K562 (cell line): Measurements from ENCODE around the gene COA7. TPM values are rescaled to one million over a fixed set of nuclear protein-coding genes. Genes with fewer than 3 reads are reported as not detected.

ENCODE experiments used
- CBX1 ChIP-seq: sonication (generic); IDR thresholded peaks from 2 replicates; pipeline ENCODE4 v1.6.1; 2016; ENCODE audit warnings: antibody characterized with exemption, low read depth, mild to moderate bottlenecking
- HCFC1 ChIP-seq: IDR thresholded peaks from 2 replicates; pipeline ENCODE4 v1.6.1; 2012; ENCODE audit warnings: low read depth, low read length, improper control_type of control experiment
- HDGF ChIP-seq: fragments of 450-650 bp; IDR thresholded peaks from 2 replicates; pipeline ENCODE4 v1.6.1; 2016
- PHB2 ChIP-seq: fragments of 450-650 bp; IDR thresholded peaks from 2 replicates; pipeline ENCODE4 v1.6.1; 2017; ENCODE audit warnings: low read depth
- PRPF4 ChIP-seq: fragments of 200-400 bp; formaldehyde crosslinking; IDR thresholded peaks from one replicate; pipeline ENCODE4 v1.6.1; 2017; ENCODE audit warnings: low read length, low read depth, mild to moderate bottlenecking; ENCODE audit not compliant: insufficient read depth, poor library complexity, severe bottlenecking
- TEAD1 ChIP-seq, 2 experiments: fragments of 450-650 bp in 1 of 2; sonication (generic) in 1 of 2; formaldehyde crosslinking; IDR thresholded peaks; 2 replicates each; pipeline versions ENCODE4 v1.4.0 to v1.8.0; 2020 to 2022; ENCODE audit warnings: mild to moderate bottlenecking in 2 of 2, missing genetic modification reagents in 1 of 2
- polyA plus RNA-seq, 8 experiments: library from polyadenylated mRNA; depleted of rRNA in 4 of 8; stranded (reverse) in 5 of 8; unstranded in 3 of 8; fragments of >200 nt; fragmentation: Nextera tagmentation in 2 of 8; fragmentation: Illumina TruSeq in 1 of 8; extraction: Ambion mirVana in 2 of 8; extraction: Trizol in 1 of 8; gene quantifications; 2 replicates each; pipeline versions ENCODE4 v1.2.1 to v1.2.3, GENCODE V29; 2011 to 2014; ENCODE audit warnings: inconsistent platforms in 1 of 8, missing spikeins in 1 of 8
- total RNA-seq, 7 experiments: library from RNA; depleted of rRNA in 6 of 7; stranded (reverse); fragments of >200 nt in 6 of 7; fragmentation: Illumina TruSeq in 2 of 7; extraction: Trizol in 2 of 7; gene quantifications; 2 replicates each; pipeline versions ENCODE4 v1.2.1 to v1.2.3, GENCODE V29; 2011 to 2021; ENCODE audit warnings: low replicate concordance in 1 of 7
- TF ChIP-seq, protein P1 (sequence below): fragments of 200-600 bp; sonication (generic); IDR thresholded peaks from one replicate; pipeline ENCODE4 v1.6.1; 2012; ENCODE audit warnings: mild to moderate bottlenecking, low read depth, low read length, inconsistent platforms
- TF ChIP-seq, protein P2 (sequence below): fragments of 450-650 bp; IDR thresholded peaks from 2 replicates; pipeline ENCODE4 v1.6.1; 2014; ENCODE audit warnings: low read depth, mild to moderate bottlenecking, moderate library complexity, borderline replicate concordance
- TF ChIP-seq, protein P3 (sequence below), 3 experiments: fragments of 200-800 bp in 1 of 3; sonication (Bioruptor generic) in 1 of 3; sonication (generic) in 1 of 3; formaldehyde crosslinking in 1 of 3; IDR thresholded peaks; 2 replicates each; pipeline versions ENCODE4 v1.6.1 to v1.8.0; 2016 to 2022; ENCODE audit warnings: mild to moderate bottlenecking in 2 of 3, missing compliant biosample characterization in 2 of 3, missing genetic modification characterization in 2 of 3, missing genetic modification reagents in 1 of 3

COA7 gene
- total and polyA plus RNA-seq, 9 of the 15 experiments (the other 6 are each of a cell fraction or from before 2014, with no cell fraction given), result 19.4 to 82.8 (median 51.0) TPM

DNA sequence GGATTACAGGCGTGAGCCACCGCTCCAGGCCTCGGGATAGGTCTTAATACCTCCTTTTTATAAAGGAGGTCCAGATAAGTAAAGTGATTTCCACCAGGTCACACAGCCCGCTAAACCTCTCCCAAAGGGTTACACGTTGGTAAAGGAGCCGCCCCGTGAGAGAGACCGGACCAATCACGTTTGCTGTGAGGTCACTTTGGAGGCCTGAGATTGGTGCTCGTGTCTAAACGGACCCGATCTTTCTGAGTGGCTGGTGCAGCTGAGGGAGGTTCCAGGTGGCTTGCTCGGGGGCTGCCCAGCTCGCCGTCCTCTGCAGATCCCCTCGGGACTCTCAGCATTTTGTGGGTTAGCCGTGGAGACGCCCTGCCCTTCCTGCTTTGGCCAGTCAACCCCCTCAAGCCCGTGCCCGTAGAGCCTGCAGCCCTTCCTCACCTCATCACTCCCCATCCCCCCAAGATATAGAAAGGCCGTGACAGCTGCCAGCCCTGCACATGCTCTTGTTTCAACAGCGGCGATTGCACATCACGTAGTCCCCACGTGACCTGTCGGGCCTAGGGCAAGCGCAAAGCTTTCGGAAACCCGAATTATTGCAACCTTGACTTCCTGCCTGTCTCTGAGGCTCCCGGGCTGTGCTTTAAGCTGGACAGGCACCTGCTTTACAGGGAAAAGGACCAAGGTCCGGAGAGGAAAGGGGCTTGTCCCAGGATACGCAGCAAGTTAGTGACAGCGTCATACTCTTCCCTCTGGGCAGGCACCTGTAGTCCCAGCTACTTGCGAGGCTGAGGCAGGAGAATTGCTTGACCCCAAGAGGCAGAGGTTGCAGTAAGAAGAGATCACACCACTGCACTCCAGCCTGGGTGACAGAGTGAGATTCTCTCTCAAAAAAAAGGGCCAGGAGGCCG lies 5.0 kb upstream of the COA7 start (continued):
- TF ChIP-seq, protein P1, sequence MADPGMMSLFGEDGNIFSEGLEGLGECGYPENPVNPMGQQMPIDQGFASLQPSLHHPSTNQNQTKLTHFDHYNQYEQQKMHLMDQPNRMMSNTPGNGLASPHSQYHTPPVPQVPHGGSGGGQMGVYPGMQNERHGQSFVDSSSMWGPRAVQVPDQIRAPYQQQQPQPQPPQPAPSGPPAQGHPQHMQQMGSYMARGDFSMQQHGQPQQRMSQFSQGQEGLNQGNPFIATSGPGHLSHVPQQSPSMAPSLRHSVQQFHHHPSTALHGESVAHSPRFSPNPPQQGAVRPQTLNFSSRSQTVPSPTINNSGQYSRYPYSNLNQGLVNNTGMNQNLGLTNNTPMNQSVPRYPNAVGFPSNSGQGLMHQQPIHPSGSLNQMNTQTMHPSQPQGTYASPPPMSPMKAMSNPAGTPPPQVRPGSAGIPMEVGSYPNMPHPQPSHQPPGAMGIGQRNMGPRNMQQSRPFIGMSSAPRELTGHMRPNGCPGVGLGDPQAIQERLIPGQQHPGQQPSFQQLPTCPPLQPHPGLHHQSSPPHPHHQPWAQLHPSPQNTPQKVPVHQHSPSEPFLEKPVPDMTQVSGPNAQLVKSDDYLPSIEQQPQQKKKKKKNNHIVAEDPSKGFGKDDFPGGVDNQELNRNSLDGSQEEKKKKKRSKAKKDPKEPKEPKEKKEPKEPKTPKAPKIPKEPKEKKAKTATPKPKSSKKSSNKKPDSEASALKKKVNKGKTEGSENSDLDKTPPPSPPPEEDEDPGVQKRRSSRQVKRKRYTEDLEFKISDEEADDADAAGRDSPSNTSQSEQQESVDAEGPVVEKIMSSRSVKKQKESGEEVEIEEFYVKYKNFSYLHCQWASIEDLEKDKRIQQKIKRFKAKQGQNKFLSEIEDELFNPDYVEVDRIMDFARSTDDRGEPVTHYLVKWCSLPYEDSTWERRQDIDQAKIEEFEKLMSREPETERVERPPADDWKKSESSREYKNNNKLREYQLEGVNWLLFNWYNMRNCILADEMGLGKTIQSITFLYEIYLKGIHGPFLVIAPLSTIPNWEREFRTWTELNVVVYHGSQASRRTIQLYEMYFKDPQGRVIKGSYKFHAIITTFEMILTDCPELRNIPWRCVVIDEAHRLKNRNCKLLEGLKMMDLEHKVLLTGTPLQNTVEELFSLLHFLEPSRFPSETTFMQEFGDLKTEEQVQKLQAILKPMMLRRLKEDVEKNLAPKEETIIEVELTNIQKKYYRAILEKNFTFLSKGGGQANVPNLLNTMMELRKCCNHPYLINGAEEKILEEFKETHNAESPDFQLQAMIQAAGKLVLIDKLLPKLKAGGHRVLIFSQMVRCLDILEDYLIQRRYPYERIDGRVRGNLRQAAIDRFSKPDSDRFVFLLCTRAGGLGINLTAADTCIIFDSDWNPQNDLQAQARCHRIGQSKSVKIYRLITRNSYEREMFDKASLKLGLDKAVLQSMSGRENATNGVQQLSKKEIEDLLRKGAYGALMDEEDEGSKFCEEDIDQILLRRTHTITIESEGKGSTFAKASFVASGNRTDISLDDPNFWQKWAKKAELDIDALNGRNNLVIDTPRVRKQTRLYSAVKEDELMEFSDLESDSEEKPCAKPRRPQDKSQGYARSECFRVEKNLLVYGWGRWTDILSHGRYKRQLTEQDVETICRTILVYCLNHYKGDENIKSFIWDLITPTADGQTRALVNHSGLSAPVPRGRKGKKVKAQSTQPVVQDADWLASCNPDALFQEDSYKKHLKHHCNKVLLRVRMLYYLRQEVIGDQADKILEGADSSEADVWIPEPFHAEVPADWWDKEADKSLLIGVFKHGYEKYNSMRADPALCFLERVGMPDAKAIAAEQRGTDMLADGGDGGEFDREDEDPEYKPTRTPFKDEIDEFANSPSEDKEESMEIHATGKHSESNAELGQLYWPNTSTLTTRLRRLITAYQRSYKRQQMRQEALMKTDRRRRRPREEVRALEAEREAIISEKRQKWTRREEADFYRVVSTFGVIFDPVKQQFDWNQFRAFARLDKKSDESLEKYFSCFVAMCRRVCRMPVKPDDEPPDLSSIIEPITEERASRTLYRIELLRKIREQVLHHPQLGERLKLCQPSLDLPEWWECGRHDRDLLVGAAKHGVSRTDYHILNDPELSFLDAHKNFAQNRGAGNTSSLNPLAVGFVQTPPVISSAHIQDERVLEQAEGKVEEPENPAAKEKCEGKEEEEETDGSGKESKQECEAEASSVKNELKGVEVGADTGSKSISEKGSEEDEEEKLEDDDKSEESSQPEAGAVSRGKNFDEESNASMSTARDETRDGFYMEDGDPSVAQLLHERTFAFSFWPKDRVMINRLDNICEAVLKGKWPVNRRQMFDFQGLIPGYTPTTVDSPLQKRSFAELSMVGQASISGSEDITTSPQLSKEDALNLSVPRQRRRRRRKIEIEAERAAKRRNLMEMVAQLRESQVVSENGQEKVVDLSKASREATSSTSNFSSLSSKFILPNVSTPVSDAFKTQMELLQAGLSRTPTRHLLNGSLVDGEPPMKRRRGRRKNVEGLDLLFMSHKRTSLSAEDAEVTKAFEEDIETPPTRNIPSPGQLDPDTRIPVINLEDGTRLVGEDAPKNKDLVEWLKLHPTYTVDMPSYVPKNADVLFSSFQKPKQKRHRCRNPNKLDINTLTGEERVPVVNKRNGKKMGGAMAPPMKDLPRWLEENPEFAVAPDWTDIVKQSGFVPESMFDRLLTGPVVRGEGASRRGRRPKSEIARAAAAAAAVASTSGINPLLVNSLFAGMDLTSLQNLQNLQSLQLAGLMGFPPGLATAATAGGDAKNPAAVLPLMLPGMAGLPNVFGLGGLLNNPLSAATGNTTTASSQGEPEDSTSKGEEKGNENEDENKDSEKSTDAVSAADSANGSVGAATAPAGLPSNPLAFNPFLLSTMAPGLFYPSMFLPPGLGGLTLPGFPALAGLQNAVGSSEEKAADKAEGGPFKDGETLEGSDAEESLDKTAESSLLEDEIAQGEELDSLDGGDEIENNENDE, result no peak
- TF ChIP-seq HCFC1, result no peak; the same call in 1 of the 2 replicates
- TF ChIP-seq TEAD1 (CRISPR knock-in tag; IDR thresholded peaks at IDR 0.05), result peak; percentile 25 to 52; a peak in 1 of 4 replicates
- 0 out of 2 replicates have a peak, but pooled peaks have one; percentile 22 for TF ChIP-seq CBX1
- TF ChIP-seq, protein P2, sequence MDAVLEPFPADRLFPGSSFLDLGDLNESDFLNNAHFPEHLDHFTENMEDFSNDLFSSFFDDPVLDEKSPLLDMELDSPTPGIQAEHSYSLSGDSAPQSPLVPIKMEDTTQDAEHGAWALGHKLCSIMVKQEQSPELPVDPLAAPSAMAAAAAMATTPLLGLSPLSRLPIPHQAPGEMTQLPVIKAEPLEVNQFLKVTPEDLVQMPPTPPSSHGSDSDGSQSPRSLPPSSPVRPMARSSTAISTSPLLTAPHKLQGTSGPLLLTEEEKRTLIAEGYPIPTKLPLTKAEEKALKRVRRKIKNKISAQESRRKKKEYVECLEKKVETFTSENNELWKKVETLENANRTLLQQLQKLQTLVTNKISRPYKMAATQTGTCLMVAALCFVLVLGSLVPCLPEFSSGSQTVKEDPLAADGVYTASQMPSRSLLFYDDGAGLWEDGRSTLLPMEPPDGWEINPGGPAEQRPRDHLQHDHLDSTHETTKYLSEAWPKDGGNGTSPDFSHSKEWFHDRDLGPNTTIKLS, result peak; percentile 80
- TF ChIP-seq PHB2, result no peak
- TF ChIP-seq PRPF4, result no peak
- no peak for TF ChIP-seq HDGF
- TF ChIP-seq, protein P3, sequence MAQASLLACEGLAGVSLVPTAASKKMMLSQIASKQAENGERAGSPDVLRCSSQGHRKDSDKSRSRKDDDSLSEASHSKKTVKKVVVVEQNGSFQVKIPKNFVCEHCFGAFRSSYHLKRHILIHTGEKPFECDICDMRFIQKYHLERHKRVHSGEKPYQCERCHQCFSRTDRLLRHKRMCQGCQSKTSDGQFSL (CRISPR knock-in tag; IDR thresholded peaks at IDR 0.05), result no peak
- TF ChIP-seq, protein P3 (tag; IDR thresholded peaks at IDR 0.05), result no peak
